Stimulated activated CD4-positive, alpha-beta T cell treated with anti-CD3 and anti-CD28 coated beads, Interleukin-15, amount 100 ng/mL, for 1 hour (primary cell): ENCODE measurements around the gene RBPMS2.
"Not testable (repeated sequence)": the region's sequence is repeated elsewhere in the genome, so short reads cannot be mapped to it uniquely, and the experiment has no call there.

ENCODE experiments used
- DNase-seq, 2 donors: peaks; one replicate each; pipeline ENCODE4 v3.0.0-alpha.2; 2020; ENCODE audit warnings: low read depth in 1 of 2, low spot score in 1 of 2

Gene RBPMS2

DNA sequence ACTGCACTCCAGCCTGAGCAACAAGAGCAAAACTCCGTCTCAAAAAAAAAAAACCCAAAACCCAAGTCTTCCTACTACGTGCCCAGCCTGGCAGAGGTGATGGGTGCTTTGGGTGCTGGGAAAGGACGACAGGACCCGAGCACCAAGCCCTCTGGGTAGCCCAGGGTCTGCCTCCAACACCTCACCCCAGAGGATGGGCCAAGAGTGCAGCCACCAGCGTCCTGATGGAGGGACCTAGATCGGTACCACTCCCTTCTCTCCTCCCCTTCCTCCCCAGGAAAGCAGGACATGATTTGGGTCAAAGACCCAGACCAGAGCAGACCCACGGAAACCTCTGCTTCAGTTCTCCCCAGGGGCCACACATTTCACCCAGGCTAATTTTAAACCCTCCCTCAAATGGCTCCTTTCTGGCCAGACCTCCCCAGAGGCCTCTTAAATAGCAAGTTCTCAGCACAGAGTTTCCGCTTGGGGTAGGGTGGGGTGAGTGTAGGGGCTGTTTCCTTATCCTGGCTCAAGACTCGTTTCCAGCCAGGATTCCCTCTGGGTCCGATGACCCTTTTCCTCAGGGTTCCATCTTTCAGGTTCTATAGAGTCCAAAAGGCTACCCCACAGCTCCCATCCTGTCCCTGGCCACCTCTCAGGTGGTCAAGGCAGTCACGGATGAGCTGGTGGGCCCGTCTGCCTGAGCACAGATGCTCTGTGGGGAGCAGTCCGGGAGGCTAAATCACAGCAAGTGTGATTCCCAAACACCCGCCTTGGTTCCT lies 20.5 kb downstream of the RBPMS2 start:
- no peak for DNase-seq

DNA sequence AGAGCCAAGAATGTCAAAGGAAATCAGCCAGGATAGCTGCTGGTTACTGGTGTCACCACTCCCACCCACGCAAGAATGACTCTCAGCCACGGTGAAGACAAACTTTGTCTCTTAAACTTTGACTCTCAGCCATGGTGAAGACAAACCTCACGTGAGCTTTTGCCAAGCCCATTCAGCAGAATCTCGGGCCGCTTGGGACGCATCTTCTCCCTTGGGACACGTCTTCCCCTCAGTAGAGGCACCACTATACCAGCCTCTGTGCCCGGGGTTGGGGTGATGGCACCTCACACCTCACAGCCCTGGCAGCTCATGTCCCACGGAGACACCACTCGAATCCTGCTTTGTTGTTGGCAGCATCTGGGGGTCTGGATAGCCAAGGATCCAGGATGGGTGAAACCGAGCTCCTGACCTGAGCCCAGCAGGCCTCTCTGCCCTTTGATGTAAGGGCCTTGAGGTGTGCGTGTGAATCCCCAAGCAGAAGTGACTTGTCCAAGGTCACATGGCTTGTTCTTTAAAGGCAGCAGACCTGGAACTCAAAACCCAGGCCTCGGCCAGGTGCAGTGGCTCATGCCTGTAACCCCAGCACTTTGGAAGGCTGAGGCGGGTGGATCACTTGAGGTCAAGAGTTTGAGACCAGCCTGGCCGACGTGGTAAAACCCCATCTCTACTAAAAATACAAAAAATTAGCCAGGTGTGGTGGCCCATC lies 21.8 kb downstream of the RBPMS2 start:
- DNase-seq, result no peak

DNA sequence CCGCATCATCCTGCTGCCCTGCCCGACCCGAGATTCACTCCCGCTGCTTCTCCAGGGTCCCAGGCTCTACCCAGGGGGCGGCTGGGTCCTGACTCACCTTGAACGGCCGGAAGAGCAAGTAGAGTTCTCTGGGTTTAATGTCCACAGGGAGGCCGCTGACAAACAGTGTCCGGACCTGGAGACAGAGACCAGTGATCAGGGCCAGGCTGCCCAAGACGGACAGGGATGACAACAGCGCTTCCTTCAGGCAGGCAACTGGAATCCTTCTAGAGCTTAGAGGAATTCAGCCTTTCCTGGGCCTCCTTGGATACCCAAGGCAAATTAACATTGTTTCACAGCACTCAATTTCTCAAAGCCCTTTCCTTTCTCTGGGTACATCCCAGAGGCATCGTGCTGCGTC lies 23.9 kb downstream of the RBPMS2 start:
- no peak for DNase-seq

DNA sequence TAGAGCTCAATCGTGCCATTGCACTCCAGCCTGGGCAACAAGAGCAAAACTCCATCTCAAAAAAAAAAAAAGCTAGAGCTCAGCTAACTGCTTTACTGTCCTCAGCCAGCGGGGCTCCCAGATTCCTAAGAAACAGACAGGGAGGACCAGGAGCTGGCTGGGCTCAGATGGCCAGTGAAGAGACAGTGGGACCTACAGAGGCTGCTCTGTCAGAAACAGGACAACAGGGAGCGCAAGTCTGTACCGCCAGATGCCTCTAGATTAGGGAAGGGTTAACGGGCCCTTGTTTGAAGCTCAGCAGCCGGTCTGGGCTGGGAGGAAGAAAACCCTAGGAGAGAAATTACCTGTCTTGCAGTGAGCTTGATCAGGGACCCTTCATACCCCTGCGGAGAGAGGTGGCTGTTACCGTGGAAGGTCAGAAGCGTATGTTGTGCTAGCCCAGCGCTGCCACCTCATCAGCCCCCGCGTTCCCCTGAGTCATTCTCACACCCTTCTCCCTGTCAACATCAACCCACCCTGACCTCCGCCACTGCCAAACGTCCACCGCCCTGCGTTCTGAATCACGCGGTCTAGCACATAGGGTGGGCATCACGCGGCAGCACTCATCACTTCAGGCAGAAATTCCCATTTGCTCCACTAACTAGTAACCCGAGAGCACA lies 25.3 kb downstream of the RBPMS2 start:
- DNase-seq, result no peak

DNA sequence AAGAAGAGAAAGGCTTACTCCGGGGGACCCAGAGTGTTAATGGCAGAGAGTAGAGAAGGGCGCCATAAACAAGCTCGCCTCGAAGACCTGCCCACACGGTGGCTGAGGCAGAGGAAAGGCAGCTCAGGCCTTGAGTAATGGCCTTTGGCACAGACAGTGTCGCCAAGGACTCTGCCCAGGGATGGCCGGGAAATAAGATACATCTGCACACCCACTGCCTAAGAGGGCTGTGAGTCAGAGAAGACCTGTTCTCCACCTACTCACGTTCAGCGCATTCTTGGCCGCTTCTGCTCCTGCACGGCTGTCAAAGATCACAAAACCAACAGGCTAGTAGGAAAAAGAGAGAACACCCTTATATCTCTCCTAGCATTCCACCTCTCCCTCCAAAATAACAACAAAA lies 26.2 kb downstream of the RBPMS2 start:
- no peak for DNase-seq

DNA sequence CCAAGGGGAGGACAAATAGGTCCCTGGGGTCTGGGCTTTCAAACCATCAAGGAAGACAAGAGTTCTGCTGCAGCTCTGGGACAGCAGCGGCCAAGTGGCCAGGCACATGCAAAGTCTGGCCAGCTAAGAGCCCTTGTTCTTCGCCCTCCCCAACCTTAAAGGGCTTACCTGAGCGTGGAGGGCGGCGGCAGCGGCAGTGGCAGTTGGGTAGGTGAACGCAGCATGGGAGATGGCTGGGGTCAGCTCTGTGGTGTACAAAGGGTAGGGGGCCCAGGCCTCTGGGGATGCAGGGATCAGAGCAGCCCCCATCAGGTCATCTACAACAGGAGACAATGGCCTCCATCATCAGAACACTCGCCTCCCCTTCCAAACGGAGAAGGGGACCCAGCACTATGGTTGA lies 27.1 kb downstream of the RBPMS2 start:
- DNase-seq, result no peak

DNA sequence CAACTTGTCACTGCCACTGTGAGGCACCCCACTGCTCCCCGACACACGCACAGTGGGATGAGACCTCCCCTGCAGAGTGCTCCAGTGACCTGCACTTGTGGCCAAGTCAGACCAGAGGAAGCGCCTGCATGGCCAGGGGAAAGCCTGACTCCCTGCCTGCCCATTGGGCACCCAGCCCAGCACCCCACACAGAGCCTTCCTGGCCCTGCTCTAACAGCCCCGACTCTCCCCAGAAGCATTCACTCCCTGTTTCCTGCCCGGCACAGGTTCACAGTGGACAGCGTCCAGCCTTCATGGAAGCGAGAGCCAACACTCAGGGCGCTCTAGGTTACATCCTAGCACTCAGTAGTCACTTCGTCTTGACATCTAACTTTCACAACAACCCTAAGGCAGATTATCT lies 27.8 kb downstream of the RBPMS2 start:
- DNase-seq, result no peak

DNA sequence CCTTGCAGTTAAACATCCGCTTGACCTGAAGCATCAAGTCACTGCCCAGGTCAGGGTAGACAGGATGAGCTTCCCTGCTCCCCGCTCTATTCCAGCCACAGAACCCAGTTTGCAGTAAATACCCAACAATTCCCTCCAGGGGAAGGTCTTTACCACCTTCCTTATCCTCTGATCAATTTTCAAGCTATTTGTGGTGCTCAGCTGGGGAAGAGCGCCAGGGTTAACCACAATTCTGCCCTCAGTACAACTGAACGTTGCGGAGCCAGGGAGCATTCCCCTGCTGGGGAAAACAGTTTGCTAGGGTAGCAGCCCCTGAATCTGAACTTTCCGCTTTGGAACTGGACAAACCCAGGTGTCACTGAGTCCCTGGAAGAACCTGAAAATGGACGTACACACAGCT lies 28.5 kb downstream of the RBPMS2 start:
- DNase-seq, result no peak

DNA sequence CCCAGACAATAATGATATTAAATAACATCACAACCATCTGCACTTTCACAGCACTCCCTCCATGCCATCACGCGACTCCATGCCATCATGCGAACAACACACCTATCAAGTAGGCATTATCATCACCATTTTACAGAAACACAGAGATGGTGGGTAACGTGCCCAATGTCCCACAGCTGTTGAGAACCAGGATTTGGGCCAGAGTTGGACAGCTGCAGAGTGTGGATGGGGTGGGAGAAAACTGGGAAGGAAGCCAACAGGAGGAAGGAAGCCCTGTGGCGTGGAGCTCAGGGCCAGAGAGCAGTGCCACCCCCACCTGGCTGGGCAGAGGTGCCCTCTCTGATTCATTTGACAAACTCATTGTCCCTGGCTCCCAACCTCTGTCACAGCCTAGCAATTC lies 29.0 kb downstream of the RBPMS2 start:
- DNase-seq, result no peak

DNA sequence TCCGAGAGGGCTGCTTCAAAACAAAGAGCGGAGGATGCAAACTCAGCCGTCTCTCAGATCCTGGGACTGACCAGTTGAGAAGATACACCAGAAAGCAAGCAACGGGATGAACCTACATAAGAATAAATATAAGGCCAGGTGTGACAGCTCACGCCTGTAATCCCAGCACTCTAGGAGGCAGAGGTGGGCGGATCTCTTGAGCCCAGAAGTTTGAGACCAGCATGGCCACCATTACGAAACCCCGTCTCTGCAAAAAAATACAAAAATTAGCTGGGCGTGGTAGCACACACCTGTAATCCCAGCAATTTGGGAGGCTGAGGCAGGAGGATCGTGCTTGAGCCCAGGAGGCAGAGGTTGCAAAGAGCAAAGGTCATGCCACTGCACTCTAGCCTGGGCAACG lies 31.7 kb downstream of the RBPMS2 start:
- no peak for DNase-seq

DNA sequence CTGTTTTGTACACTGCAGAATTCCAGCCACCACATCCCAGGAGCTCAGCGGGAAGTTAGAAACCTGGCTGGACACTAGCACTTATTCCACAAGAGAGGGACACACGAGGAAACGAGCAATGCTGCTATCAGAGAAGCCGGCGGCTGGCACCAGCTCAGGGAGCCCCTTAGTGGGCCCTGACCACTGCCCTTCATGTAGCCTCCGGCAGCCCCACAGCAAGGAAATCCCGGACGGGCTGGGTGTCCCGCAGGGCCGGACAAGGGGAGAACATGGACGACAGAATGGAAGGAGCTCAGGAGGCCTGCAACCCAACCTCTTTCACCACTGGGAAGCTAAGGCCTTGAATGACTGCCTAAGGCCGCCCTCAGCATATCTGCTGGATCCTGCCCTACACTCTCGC lies 32.5 kb downstream of the RBPMS2 start:
- DNase-seq, result no peak

DNA sequence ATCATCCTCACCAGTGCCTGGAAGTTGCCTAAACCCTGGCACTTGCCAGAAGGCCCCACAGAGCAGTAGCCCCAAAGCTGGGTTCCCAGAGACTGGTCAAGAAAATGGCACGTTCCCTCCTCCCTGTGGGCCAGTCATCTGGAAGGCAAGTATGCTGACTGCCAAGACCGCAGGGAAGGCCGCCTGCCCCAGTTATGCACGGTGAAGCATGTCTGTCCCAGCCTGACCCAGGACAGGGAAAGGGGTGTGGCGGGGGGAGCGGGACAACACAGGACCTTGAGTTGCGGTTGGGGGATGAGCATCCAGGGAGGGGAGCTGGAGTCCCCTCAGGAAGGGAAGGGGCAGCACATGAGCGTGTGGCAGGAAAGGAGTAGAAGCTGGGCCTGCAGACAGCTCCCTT lies 33.0 kb downstream of the RBPMS2 start:
- DNase-seq, result no peak

DNA sequence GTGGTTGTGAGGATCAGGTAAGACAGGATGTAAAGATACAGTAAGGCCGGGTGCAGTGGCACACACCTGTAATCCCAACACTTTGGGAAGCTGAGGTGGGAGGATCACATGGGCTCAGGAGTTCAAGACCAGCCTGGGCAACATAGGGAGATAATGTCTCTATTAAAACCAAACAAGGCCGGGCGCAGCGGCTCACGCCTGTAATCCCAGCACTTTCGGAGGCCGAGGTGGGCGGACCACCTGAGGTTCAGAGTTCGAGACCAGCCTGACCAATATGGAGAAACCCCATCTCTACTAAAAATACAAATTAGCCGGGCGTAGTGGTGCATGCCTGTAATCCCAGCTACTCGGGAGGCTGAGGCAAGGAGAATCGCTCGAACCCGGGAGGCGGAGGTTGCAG lies 33.7 kb downstream of the RBPMS2 start:
- DNase-seq, result not testable (repeated sequence)

DNA sequence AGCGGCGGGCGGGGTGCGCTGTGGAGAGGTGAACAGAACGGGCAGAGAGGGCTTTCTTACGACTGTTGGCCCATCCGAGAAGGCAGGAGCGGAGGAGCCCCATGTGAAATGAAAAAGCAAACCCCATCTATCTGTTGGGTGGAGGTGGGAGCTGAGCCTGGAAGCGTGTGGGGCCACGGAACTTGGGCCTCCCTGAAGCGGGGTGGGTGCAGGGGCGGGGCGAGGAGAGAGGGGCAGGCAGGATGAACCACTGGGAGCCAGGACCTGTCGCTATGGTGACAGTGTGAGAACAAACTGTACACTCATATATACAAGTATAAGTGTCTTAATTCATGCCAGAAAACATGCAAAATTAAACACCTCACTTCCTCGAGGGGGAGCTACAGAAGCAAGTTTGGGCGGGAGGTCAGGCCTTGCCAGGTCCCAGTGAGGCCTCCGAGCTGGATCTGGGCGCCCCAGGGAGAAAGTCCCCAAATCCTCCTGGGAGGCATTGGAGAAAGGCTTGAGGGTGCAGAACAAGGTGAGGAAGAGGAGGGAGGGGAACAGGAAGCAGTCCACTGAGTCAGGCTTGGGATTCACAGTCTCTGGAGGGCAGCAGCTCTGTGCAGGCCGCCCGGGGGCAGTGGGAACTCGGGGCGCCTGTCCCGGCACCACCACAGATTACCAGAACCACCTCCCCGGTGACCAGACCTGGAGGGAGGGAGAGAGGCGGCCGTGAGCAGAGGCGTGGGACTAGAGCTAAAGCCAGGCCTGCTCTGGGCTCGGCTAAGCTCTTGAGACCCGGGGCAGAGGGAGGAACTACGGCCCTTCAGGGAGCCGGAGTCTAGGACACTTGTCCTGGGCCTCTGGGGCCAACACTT lies 34.8 kb downstream of the RBPMS2 start:
- no peak for DNase-seq

DNA sequence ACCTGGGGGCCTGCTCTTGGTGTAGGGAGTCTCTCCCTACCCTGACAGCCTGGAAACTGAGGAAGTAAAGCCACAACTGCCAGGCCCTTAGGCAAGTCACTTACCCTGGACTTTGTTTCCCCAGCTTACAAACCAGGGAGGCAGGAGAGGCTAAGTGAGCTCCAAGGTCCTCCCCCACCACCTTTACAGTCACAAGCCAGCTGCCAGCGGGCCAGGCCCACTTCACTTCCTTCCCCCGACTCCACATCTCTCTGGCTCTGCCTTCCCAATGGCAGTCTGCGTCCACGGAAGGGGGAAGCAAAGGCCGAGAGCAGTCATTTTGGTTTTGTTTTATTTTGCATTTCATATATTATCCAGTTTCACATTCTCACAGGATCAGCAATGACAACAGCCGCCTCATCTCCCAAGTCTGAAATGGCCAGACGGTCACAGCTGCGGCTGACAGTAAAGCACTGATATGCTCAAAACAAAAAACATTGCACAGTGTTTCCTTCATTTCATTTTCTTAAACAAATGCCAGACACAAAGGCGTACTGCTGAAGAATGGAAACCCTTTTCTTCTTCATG lies 35.7 kb downstream of the RBPMS2 start:
- DNase-seq, result no peak

DNA sequence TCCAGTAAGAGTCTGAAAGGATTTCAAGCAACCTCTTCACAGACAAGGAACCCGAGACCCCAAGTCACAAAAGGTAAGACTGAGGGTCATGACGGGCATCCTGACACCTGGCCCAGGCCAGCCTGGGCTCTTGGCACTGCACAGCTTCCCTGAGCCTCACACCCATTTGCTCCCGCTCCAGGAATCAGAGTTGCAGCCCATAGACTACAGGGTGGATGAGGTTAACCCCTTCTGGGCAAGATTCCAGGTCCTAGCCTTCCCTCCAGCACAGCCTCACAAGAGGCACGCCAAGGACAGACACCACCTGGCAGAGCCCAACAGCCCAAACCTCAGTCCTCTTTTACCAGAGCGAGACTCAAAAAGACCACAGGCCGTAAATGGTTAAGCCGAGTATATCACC lies 36.2 kb downstream of the RBPMS2 start:
- DNase-seq, result no peak

DNA sequence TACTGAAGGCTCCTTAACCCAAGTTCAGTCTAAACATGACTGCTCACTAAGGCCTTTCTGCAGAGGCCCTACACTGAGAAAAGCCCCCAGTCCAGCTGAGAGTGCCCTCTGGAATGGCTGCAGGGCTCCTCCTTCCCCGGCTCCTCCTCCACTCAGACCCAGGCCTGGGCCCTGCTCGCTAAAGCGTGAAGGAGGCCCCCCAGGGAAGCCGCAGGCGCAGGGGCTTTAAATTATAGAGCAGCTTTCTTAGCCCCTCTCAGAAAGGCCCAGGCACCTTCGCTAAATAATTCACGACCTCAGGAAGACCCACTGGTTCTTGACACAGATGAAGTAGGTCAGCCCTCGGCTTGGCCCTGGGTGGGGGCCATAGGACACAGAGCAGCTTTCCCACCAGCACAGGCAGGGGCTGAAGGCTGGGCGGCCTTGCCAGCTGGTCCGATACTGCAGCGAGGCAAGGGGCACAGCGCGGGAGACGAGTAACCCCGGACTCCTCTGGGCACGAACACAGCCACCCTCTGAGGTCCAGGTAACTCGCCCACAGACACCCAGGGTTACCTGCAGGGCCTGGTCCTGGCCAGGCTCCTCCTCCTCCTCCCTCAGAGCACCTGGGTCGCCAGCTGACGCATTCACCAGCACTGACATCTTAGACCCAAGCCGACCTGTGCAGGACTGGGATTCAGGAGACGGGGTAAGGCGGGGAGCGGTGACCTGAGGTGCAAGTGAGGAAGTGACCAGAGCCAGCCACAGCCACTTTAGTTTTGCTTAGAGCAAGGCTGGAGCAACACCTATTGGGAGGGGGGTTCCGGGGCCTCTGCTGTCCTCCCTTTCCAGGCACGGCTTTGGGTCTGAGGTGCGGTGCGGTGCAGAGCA lies 36.9 kb downstream of the RBPMS2 start:
- DNase-seq, result no peak

DNA sequence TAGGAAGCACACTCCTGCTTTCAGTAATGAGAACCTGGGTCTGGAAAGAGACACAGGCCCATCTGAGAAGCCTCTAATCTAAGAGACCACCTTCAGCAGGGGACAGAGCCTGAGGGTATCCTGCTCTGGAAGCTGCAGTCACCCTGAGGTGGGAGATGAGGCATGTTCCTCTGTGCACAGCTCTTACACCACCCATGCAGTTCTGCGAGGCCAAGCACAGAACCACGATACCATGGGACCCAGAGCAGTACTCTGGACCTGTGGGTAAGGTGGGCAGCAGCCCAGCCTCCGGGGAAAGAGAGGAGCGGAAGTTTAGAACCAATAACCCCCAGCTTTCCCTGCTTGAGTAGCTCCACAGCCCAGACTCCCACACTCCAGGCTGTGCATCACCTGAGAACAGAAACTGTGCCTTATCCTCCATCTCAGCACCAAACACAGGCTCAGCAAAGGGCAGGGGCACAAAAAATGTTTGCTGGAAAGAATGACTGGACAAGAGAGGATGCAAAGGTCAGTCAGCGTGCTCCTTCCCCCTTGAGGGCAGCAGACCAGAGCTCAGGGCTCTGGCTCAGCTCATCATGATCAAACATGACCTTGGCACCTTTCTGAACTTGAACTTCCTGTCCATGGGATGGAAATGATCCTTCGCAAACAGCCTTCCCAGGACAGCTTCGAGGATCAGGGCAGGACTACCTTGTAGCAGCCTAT lies 43.1 kb downstream of the RBPMS2 start:
- no peak for DNase-seq

DNA sequence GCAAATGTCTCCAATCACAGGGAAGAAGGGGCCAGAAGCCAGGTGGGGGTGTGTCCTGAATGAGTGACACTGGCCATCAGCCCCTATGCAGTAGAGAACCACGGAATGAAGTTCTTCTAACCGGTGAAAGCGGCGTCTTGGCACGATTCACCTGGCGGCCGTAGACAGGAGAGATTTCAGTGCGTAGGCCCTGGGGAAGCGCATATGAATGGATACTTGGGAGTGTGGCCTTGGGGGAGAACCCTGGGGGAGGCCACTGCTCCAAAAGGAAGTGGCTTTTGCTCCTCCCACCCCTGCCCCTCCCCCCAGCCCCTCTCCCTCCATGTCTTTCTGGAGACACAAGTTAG lies 43.6 kb downstream of the RBPMS2 start:
- no peak for DNase-seq
